Lower leg skin (tissue), 3 donors: ENCODE results near the gene LMBR1.

Experiments
- CTCF ChIP-seq, 3 donors: fragments of 450-650 bp; IDR thresholded peaks; one replicate each; pipeline ENCODE4 v1.5.1; 2016; ENCODE audit warnings: antibody characterized with exemption in 3 of 3, mild to moderate bottlenecking in 3 of 3, moderate library complexity in 2 of 3
- POLR2A ChIP-seq, 2 donors: fragments of 450-650 bp; IDR thresholded peaks; one replicate each; pipeline ENCODE4 v1.6.1; 2016 to 2017; ENCODE audit warnings: antibody characterized with exemption in 2 of 2, mild to moderate bottlenecking in 1 of 2, moderate library complexity in 1 of 2

- TF ChIP-seq POLR2A (IDR thresholded peaks at IDR 0.05) (no peak), CTCF (IDR thresholded peaks at IDR 0.05) (no peak)
Observed at GRCh38 chr7:156665101-156665500, 227.9 kb downstream of the LMBR1 start.
